Upper lobe of left lung (tissue), 6 donors: ENCODE results near the gene SGPL1. TPM values are rescaled to one million over a fixed set of nuclear protein-coding genes. Genes with fewer than 3 reads are reported as not detected.

Source experiments
- ATAC-seq, 2 donors: fragments of 200-7000 bp; cut with Tn5 transposase; one replicate each; pipeline ENCODE4 v1.9.1; 2022; ENCODE audit warnings: mild to moderate bottlenecking in 2 of 2, moderate library complexity in 2 of 2; ENCODE audit not compliant: low FRiP score in 2 of 2
- DNase-seq, 2 donors: peaks; one replicate each; pipeline ENCODE4 v3.0.0-alpha.2; 2019 to 2020
- H3K27ac ChIP-seq, 4 donors: fragments of 200-600 bp; sonication (generic); one replicate each; pipeline ENCODE4 v1.5.1; 2016 to 2019
- H3K27me3 ChIP-seq, 4 donors: fragments of 200-600 bp; sonication (generic); one replicate each; pipeline ENCODE4 v1.5.1; 2017 to 2019
- H3K36me3 ChIP-seq, 4 donors: fragments of 200-600 bp; sonication (generic); one replicate each; pipeline ENCODE4 v1.5.1; 2016 to 2019
- H3K4me1 ChIP-seq, 4 donors: fragments of 200-600 bp; sonication (generic); one replicate each; pipeline ENCODE4 v1.5.1; 2018 to 2019
- H3K4me3 ChIP-seq, 4 donors: fragments of 200-600 bp; sonication (generic); one replicate each; pipeline ENCODE4 v1.5.1; 2017 to 2019; ENCODE audit warnings: mild to moderate bottlenecking in 2 of 4, moderate library complexity in 1 of 4
- H3K9me3 ChIP-seq, 4 donors: fragments of 200-600 bp; sonication (generic); one replicate each; pipeline ENCODE4 v1.5.1; 2018 to 2019
- CTCF ChIP-seq, 6 experiments: fragments of 450-650 bp in 4 of 6; fragments of 200-600 bp in 2 of 6; sonication (generic) in 2 of 6; IDR thresholded peaks; one replicate each; pipeline ENCODE4 v1.5.1; 2016 to 2019; ENCODE audit warnings: antibody characterized with exemption in 6 of 6
- EP300 ChIP-seq, 4 donors: sonication (generic); formaldehyde crosslinking; IDR thresholded peaks; one replicate each; pipeline ENCODE4 v1.5.1; 2017; ENCODE audit warnings: antibody characterized with exemption in 4 of 4, control low read depth in 2 of 4
- POLR2A ChIP-seq, 4 donors: fragments of 450-650 bp; IDR thresholded peaks; one replicate each; pipeline ENCODE4 v1.5.1; 2016 to 2017; ENCODE audit warnings: antibody characterized with exemption in 4 of 4, mild to moderate bottlenecking in 2 of 4
- POLR2AphosphoS5 ChIP-seq, 2 donors: sonication (generic); formaldehyde crosslinking; IDR thresholded peaks; one replicate each; pipeline ENCODE4 v1.5.1; 2017; ENCODE audit warnings: antibody characterized with exemption in 2 of 2
- WGBS, 2 donors: methylation state at CpG; one replicate each; pipeline ENCODE4 v1.1.5; 2017 to 2018; 5-methylcytosine and 5-hydroxymethylcytosine counted together
- total RNA-seq, 6 donors: library from RNA; depleted of rRNA in 4 of 6; stranded (reverse); fragments of >200 nt in 4 of 6; gene quantifications; one replicate each; pipeline versions ENCODE4 v1.1.0 to v1.2.1, GENCODE V29; 2016 to 2021
- donor health status: DM: no; HTN: no; CAD: no; lungs with moderate emphysema.
- donor health status: DM: no; HTN: yes; CAD: no; lungs with severe emphysema.

SGPL1 gene
- total RNA-seq, 6 donors from 2014 or later, result 18.4 to 43.8 (median 30.4) TPM

DNA sequence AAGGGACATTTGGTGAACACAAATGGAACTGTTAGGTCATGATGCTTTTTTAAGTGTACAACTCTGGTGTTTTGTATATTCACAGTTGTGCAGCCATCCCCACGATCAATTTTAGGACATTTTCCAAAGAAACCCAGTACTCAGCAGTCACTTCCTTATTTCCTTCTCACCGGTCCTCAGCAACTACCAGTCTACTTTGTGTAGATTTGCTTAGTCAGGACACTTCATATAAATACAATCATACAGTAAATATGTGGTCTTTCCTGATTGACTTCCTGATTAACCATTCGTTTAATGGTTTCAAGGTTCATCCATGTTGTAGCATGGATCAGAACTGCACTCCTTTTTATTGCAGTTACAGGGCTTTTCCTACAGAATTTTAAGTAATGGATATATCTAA lies 14.4 kb downstream of the SGPL1 start:
- peaks cover 14 to 31% (median 22%) of the 10 kb centered on the region in 4 donors for H3K4me1 ChIP-seq
- H3K36me3 ChIP-seq, result peaks cover 0 to 9% (median 0%) of the 10 kb centered on the region in 4 donors
- H3K27me3 ChIP-seq, result no peaks in the 10 kb centered on the region
- TF ChIP-seq CTCF (IDR thresholded peaks at IDR 0.05), result no peak
- no peak for DNase-seq
- no peak overlapping the region for H3K27ac ChIP-seq
- ATAC-seq, result no peak
- WGBS, 2 donors, result 10 to 20% methylated on average over 3 of the region's 3 CpGs
- H3K4me3 ChIP-seq, result no peak overlapping the region
- no peaks in the 10 kb centered on the region for H3K9me3 ChIP-seq

DNA sequence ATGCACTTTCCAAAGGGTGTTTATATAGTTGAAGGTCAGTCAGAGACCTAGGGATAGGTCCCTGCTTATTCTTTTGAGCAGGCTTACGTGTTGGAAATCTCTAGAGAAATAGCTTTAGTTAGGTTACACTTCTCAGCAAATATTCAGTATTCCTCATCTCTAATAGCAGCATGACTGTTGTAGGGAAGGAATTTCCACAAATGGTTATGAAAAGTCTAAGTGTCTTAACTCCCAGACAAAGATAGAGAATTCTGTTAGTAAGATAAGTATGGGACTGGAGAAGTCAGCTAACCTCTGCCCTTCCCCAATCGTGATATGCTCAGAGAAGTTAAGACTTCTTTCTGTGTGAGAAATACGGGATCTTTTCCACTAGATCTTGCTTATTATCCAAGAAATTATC lies 16.5 kb downstream of the SGPL1 start:
- Histone ChIP-seq H3K9me3 (no peaks in the 10 kb centered on the region), H3K27ac (no peak overlapping the region), H3K4me1 (peaks cover 14 to 37% (median 20%) of the 10 kb centered on the region in 4 donors), H3K36me3 (no peaks in the 10 kb centered on the region), H3K4me3 (no peak overlapping the region), H3K27me3 (no peaks in the 10 kb centered on the region)
- TF ChIP-seq POLR2A (IDR thresholded peaks at IDR 0.05) (no peak), CTCF (IDR thresholded peaks at IDR 0.05) (no peak), EP300 (IDR thresholded peaks at IDR 0.05) (no peak), POLR2AphosphoS5 (IDR thresholded peaks at IDR 0.05) (no peak)
- WGBS, 2 donors, result 83 to 94% methylated on average over 3 of the region's 3 CpGs
- DNase-seq (no peak), ATAC-seq (no peak)

DNA sequence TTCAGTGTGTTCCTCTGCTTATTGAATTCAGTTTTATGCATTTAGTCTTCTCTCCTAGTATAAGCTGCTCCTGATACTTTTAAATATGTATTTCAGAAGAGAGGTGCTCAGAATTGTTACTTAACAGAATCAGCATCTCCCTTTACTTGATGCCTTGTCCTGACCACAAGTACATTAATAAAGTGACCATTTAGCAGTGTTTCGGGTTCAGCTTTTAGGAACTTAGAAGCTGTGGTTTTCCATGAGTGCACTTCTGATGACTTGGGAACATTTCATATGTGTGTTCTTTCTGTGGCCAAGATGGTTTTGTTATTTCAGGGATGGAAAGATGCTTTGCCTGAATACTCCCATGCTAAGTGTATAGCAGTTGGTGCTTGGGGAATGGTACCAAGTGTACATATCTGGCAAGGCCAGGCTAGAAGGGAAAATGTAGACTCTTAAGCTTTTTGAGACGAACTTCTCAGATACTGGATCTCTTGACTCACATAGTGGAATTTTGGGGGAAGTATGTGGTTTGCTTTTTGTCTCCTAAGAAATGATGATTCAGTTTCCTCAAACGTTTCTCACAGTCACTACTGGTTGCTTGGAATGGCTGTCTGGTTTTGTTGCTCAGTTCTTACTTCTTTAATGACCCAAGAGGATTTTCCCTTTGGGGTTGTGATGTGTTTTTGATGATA lies 17.2 kb downstream of the SGPL1 start:
- Histone ChIP-seq H3K4me1 (peaks cover 14 to 37% (median 19%) of the 10 kb centered on the region in 4 donors), H3K9me3 (no peaks in the 10 kb centered on the region), H3K27ac (peak overlapping the region in 2 of 4 donors; percentile 3 to 5), H3K36me3 (no peaks in the 10 kb centered on the region), H3K4me3 (no peak overlapping the region), H3K27me3 (no peaks in the 10 kb centered on the region)
- TF ChIP-seq EP300 (IDR thresholded peaks at IDR 0.05) (no peak), POLR2A (IDR thresholded peaks at IDR 0.05) (no peak), POLR2AphosphoS5 (IDR thresholded peaks at IDR 0.05) (no peak), CTCF (IDR thresholded peaks at IDR 0.05) (no peak)
- WGBS, 2 donors, result 42 to 47% methylated on average over 3 of the region's 3 CpGs
- DNase-seq, result no peak
- peak in 1 of 2 donors; percentile 80 for ATAC-seq

GRCh38 chr10:70833601-70834000 lies 17.9 kb downstream of the SGPL1 start:
- ATAC-seq, result no peak
- no peaks in the 10 kb centered on the region for H3K27me3 ChIP-seq
- no peaks in the 10 kb centered on the region for H3K9me3 ChIP-seq
- DNase-seq, result no peak
- no peaks in the 10 kb centered on the region for H3K36me3 ChIP-seq
- no peak overlapping the region for H3K4me3 ChIP-seq
- WGBS, 2 donors, result 86 to 91% methylated on average over 2 of the region's 2 CpGs
- peak overlapping the region in 2 of 4 donors; percentile 3 to 5 for H3K27ac ChIP-seq
- H3K4me1 ChIP-seq, result peaks cover 14 to 37% (median 19%) of the 10 kb centered on the region in 4 donors
- TF ChIP-seq EP300 (IDR thresholded peaks at IDR 0.05), result no peak

DNA sequence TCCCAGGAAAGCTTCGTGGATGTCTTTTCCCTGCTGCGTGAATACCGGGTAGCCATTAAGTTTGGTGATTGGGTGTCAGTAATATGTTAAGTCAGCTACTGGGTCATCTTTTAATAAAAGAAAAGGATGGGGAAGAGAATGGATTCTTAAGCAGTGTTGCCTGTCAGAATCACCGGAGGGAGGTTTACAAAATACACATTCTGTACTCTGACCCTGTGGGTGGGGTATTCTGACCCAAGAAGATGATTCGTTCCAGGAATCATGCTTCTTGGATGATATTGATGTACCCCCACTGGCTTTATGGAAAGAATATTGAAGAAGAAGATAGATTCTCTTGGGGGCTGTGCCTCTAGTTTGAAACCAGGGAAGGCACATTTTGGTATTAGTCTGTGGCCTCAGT lies 18.3 kb downstream of the SGPL1 start:
- H3K4me3 ChIP-seq, result no peak overlapping the region
- TF ChIP-seq EP300 (IDR thresholded peaks at IDR 0.05) (no peak), CTCF (IDR thresholded peaks at IDR 0.05) (no peak), POLR2A (IDR thresholded peaks at IDR 0.05) (no peak), POLR2AphosphoS5 (IDR thresholded peaks at IDR 0.05) (no peak)
- WGBS, 2 donors, result 79 to 82% methylated on average over 5 of the region's 5 CpGs
- H3K27ac ChIP-seq, result peak overlapping the region in 1 of 4 donors; percentile 5
- no peaks in the 10 kb centered on the region for H3K9me3 ChIP-seq
- no peak for ATAC-seq
- DNase-seq, result no peak
- H3K36me3 ChIP-seq, result no peaks in the 10 kb centered on the region
- peaks cover 14 to 37% (median 19%) of the 10 kb centered on the region in 4 donors for H3K4me1 ChIP-seq
- H3K27me3 ChIP-seq, result no peaks in the 10 kb centered on the region
